GM18502 (cell line): ENCODE data around the gene TEX11.
"Not testable (repeated sequence)": the region's sequence is repeated elsewhere in the genome, so short reads cannot be mapped to it uniquely, and the experiment has no call there.

ENCODE experiments used
- ATAC-seq: cut with Tn5 transposase; IDR thresholded peaks from one replicate; pipeline ENCODE4 v1.9.1; 2021; ENCODE audit warnings: mild to moderate bottlenecking; ENCODE audit not compliant: unreplicated experiment, poor library complexity

The TEX11 gene

DNA sequence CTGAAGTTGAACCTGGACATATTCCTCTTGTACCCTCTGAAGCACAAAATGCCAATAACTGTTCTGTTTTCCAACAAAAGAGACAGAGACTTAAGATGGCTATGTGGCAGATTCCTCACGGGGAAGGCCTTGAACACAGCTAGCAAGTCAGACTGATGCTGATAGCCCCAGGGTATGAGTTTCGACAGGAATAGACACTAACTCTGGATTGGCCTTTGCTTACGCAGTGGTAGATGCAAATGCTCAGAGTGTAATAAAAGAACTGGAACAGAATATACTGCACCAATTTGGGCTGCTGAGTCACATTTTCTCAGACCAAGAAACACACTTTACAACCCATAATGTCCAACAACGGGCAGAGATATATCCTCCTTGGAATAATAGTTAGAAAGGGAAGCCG is 290.0 kb downstream of the TEX11 start:
- ATAC-seq: no peak

DNA sequence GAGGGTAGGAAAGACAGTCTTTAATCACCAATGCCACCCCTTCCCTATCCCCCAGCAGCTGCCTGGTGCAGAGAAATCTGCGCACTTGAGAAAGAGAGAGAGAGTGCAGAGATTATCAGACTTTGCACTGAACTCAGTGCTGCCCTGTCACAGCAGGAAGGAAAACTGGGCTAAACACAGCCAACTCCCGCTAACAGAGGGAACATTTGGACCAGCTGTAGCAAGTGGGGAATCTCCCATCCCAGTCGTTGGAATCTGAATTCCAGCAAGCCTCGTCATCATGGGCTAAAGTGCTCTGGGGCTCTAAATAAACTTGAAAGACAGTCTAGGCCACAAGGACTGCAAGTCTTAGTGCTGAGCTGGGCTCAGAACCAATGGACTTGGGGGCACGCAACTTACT is 295.2 kb downstream of the TEX11 start:
- ATAC-seq: no peak

DNA sequence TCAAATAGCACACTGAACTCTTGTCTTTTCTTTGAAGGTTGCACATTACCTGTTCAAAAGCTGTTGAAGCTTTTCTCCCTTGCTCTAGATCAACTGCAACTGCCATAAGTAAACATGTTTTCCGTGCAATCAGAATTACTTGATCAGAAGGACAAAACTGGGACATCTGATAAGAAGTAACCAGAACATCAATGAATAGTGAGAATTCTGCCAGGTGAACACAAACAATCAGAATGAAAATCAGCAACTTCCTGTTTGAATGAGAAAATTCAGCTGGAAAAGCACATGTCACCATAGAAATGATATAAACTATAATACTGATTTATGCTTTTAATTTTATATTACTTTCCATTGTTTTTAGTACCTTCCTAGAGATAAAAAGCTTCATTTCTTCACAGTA is 303.2 kb downstream of the TEX11 start:
- no peak for ATAC-seq

DNA sequence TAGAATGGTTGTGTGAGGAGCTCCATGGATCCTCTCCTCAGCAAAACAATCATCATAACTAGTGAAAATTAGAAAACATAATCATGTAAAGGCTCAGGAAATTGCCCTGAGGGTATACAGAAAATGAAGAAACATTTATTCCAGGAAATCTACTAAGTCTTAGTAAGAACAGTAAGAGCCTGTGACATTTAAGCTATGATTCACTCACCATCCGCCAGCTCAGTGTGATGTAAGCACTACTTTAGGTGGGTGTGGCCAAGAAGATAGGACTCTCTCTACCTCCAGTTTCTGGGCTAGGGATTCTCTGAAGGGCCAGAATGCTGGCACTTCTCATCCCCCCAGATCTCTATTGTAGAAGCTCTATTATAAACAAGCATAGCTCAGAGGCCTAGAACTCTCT is 316.4 kb downstream of the TEX11 start:
- ATAC-seq: no peak

DNA sequence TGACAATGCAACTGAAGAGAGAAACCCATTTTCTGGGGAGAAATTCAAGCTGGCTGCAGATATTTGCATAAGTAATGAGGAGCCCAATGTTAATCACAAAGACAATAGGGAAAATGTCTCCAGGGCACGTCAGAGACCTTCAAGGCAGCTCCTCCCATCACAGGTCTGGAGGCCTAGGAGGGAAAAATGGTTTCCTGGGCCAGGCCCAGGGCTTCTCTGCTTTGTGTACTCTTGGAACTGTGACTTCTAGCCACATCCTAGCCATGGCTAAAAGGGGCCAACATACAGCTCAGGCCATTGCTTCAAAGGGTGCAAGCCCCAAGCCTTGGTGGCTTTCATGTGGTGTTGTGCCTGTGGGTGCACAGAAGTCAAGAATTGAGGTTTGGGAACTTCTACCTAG is 321.4 kb downstream of the TEX11 start:
- ATAC-seq: not testable (repeated sequence)

DNA sequence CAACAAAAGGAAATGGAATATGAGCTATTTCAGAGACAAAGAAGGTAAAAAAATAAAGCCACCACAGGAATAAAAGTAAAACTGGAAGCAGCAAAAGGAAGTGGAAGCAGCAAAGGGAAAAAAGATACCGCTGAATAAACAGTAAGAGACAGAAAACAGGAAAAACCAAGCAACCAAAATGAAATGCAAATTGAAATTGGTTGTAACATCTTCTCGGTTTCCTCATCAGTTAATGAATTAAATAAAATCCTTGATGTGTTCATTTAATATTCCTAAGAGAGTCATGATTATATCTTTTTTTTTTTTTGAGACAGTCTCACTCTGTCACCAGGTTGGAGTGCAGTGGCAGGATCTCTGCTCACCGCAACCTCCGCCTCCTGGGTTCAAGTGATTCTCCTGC is 331.1 kb downstream of the TEX11 start:
- ATAC-seq: no peak

DNA sequence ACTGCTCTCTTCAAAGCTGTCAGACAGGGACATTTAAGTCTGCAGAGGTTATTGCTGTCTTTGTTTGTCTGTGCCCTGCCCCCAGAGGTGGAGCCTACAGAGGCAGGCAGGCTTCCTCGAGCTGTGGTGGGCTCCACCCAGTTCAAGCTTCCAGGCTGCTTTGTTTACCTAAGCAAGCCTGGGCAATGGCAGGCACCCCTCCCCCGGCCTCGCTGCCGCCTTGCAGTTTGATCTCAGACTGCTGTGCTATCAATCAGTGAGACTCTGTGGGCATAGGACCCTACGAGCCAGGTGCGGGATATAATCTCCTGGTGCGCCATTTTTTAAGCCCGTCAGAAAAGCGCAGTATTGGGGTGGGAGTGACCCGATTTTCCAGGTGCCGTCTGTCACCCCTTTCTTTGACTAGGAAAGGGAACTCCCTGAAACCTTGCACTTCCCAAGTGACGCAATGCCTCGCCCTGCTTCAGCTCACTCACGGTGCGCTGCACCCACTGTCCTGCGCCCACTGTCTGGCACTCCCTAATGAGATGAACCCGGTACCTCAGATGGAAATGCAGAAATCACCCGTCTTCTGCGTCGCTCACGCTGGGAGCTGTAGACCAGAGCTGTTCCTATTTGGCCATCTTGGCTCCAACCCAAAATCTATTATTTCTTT is 338.5 kb downstream of the TEX11 start:
- ATAC-seq: not testable (repeated sequence)

DNA sequence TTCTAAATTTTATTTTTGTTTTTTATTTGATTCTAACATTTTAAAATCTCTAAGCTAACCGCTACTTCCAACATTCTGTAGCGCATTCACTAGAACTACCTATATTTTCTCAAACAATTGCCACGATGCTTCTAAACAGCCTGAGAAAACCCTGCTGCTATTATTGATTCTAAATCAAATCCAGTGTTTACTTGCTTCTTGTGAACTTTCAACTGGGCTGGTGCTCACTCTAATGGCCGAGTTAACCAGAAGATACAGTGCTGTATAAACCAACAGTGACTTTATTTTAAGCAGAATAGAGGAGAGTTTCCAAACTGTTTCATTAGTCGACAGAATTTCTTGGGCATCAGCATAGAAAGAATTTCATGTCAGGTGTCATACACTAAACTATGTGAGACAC is 353.6 kb downstream of the TEX11 start:
- no peak for ATAC-seq

DNA sequence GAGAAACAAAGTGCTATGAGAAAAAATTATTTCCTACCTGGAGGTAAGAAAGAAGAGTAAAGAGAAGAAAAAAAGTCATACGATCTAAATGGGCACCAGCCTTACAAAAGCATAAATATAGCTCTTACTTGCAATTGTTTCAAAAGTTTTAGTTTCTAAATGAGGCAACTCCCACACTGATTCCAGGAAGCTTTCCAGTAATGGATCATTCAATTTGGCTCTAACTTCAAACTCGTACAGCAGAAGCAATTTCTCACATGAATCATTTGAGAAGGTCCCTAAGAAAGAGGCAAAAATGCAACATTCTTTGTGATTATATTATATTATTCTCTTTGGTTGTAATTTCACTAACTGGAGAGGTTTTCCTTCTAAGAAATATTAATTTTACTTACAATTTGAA is 354.0 kb downstream of the TEX11 start:
- ATAC-seq: no peak

DNA sequence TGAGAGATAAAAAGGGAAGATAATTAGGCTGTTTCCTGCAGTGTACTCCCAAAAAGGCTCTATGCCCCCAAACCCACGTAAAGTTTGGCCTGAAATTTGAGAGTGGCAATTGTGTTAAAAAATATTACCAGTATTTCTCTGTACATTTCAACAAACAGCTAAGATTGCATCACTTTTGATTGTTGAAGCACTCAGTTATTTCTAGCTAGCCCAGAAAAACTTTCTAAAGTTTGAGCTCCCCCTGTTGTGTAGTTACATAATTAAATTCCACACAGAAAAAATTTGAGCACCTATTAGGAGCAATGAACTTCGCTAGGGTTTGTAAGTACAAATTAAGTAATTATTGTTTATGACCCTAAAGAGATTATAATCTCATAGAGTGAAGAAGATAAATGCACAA is 354.4 kb downstream of the TEX11 start:
- no peak for ATAC-seq

DNA sequence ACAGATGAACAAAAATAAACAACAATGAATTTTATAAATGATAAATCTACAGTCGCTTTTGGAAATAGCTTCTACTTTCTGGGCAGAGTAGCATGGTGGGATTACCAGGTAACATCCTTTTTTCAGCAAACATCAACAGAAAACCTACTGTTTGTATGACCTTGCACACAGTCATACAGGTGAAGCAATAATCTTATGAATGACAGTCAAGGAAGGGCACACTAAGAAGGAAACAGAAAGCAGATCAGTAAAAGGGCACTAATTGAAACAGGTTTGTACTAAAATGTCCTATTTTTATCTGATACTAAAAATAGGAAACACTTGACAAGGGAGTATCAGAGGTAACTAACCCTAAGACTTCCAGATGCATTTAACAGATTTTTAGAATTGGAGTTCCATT is 355.0 kb downstream of the TEX11 start:
- no peak for ATAC-seq

DNA sequence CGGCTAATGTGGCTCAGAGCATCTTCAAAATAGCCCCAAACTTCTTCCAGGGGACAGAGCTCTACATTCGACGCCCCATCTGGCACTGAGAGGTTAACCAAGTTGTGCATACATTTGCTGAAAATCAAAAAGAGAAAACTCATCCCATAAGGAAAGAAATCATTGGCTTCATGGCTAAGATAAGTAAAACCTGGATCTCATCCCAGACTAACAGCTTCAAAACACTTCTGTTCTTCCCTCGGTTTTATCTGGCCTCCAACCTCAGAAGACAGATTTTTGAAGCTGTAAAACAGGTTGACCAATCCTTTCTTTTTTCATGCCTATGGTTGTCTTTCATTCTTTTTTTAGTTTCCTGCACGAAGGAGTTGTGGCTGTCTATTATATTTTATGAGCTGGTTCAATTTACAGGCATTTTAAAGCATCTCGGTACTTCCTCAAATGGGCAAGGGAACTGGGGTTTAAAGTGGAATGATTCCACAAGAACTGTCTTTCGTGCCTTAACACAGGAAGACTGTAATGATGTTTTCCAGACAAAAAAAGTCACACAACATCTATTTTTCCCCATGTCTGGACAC is 356.3 kb downstream of the TEX11 start:
- ATAC-seq: no peak

DNA sequence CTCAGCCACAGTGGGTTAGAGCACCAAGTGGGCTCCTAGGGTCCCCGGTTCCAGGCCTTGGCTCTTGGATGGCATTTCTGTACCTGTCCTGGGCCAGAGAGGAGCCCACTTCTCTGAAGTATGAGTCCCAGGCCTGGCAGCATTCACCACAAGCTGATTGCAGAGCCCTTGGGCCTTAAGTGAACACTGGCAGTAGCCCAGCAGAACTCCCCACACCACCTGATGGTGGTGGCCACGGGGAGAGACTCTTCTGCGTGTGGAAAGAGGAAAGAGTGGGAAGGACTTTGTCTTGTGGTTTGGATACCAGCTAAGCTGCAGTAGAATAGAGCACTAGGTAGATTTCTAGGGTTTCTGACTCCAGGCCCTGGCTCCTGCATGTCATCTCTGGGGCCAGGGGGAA is 359.1 kb downstream of the TEX11 start:
- no peak for ATAC-seq

DNA sequence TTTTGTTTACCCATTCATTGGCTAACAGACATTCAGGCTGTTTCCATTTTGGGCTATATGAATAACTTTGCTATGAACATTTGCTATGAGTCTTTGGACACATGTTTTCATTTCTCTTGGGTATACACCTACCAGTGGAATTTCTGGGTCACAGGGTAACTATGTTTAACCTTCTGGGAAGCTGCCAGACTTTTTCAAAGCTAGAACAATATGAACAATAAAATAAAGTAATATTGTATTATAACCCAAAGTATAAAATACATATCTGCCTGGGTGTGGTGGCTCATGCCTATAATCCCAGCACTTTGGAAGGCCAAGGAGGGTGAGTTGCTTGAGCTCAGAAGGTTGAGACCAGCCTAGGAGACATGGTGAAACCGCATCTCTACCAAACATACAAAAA is 373.3 kb downstream of the TEX11 start:
- no peak for ATAC-seq

DNA sequence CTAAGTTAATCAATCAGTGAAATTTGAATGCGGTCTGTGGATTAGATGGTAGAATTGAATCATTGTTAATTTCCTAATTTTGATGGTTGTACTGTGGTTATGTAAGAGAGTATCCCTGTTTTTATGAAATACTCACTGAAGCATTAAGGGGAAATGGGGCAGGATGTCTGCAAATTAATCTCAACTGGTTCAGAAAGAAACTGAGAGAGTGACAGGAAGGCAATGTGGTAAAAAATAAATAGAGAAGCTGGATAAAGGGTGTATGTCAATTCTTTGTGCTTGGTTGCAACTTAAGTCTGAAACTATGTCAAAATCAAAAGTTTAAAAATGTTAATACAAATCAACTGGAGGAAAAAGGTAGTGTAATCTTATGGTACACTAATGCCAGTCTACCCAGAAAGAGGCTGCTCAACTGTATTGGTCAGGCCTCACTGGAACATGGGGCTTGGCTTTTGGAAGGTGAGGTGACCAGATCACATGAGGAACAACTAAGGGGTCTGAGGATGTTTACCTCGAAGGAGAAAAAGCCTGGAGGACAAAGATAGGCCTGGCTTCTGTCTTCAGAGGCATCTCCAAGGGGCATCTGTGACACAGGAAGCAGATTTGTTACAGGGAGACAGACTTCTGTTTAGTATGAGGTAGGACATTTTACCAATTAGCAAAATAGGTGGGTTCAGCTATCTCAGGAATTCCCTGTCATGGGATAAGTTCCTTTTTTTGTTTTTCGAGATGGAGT is 380.7 kb downstream of the TEX11 start:
- no peak for ATAC-seq

DNA sequence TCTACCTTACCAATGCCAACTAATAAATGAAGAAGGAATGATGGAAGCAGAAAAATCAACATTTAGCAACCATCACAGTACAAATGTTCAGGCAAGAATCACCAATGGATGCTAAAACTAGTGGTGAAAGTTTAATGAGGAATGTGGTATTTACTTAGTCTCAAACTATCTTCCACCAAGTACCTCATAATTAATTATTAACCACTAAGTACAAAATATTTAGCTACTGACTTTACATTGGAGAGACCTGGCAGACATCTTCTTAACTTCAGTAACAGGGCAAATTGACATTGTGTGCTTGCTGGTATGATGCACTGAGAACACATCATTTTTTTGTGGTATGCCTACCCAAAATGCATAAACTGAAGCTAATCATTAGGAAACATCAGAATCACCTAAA is 381.5 kb downstream of the TEX11 start:
- no peak for ATAC-seq

DNA sequence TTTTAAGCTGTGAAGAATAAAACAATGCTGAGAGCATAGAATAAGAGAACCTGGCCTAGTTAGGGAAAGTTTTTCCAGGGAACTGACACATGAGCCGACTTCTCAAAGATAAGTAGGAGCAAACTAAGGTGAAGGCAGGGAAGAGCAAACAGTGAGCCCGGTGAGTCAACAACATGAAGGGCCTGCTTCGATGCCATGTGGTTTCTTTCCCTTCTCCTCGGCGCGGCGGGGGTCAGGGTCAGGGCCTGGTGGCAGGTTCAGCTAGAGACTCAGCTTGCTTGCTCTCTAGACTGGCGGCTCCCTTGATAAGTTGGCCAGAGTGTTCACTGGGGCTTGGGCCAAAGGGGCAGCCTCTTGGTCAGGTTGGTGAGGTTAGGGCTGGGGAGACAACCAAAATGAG is 382.8 kb downstream of the TEX11 start:
- no peak for ATAC-seq

DNA sequence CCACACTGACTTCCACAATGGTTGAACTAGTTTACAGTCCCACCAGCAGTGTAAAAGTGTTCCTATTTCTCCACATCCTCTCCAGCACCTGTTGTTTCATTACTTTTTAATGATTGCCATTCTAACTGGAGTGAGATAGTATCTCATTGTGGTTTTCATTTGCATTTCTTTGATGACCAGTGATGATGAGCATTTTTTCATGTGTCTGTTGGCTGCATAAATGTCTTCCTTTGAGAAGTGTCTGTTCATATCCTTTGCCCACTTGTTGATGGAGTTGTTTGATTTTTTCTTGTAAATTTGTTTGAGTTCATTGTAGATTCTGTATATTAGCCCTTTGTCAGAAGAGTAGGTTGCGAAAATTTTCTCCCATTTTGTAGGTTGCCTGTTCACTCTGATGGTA is 392.8 kb downstream of the TEX11 start:
- not testable (repeated sequence) for ATAC-seq

DNA sequence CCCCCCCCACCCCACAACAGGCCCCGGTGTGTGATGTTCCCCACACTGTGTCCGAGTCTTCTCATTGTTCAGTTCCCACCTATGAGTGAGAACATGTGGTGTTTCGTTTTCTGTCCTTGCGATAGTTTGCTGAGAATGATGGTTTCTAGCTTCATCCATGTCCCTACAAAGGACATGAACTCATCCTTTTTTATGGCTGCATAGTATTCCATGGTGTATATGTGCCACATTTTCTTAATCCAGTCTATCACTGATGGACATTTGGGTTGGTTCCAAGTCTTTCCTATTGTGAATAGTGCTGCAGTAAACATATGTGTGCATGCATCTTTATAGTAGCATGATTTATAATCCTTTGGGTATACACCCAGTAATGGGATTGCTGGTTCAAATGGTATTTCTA is 393.2 kb downstream of the TEX11 start:
- ATAC-seq: not testable (repeated sequence)

DNA sequence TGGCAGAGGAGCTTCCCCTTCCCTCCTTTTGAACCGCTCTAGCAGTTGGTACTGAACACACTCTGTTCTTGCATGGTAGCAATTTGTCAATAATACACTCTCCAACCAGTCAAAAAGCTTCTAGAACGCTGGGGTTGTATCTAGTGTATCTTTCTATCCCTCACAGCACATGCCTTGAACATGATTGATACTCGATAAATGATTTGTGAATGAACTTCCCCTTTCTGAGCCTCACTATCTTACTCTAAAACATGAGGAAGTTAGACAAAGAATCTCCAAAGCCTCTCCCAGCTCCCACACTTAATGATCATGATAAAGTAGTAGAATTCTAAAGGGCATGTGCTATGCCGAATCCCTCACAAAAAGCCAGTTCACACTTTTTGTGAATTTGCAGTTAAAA is 399.4 kb downstream of the TEX11 start:
- no peak for ATAC-seq

DNA sequence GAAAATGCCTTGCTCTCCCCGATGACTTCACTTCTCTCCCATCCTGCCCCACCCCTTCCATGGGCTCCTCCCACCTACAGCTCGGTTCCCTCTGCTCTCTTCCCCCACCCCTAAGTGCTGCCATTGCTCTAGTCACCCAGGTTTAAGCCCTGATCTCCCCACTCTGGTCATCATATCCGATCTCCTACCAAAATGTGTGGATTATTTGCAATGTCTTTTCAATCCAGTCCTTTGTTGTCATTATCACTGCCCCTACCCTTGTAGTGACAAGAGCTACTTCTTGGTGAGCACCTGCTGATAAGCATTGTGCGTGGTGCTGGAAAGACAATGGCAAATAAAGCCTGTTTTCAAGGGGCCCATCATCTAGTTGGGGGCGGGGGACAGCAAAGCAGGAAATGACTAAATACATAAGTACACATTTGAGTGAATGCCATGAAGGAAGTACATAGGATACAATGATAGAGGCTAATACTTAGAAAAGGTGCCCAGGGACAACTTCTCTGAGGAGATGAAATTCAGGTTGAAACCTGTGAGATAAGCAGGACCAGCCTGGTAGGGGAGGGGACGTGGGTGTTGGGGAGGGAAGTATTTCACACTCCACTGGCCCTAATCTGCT is 400.1 kb downstream of the TEX11 start:
- no peak for ATAC-seq
